WTC11 (cell line): ENCODE results near the gene LRRFIP1.
A peak's percentile ranks its signal among the peaks of the same experiment; 100 is the strongest.

Source experiments
- MXD4 ChIP-seq: fragments of 250-450 bp; sonication (Bioruptor Pico); IDR thresholded peaks from 2 replicates; pipeline ENCODE4 v1.8.0; 2021; ENCODE audit warnings: mild to moderate bottlenecking, moderate library complexity, borderline replicate concordance
- RELA ChIP-seq: sonication (generic); formaldehyde crosslinking; IDR thresholded peaks from 2 replicates; pipeline ENCODE4 v1.8.1; 2022; ENCODE audit warnings: missing genetic modification reagents, mild to moderate bottlenecking, borderline replicate concordance
- TCF7 ChIP-seq: sonication (generic); formaldehyde crosslinking; IDR thresholded peaks from 2 replicates; pipeline ENCODE4 v1.8.0; 2022; ENCODE audit warnings: mild to moderate bottlenecking, low read depth, missing genetic modification reagents, moderate library complexity
- ZNF121 ChIP-seq: sonication (generic); formaldehyde crosslinking; IDR thresholded peaks from 2 replicates; pipeline ENCODE4 v1.8.0; 2023; ENCODE audit warnings: missing genetic modification reagents
- TF ChIP-seq, protein P1 (sequence below): fragments of 200-600 bp; IDR thresholded peaks from 2 replicates; pipeline ENCODE4 v1.8.0; 2022; ENCODE audit warnings: antibody characterized with exemption
- TF ChIP-seq, protein P2 (sequence below): sonication (generic); formaldehyde crosslinking; IDR thresholded peaks from 2 replicates; pipeline ENCODE4 v1.8.1; 2023; ENCODE audit warnings: mild to moderate bottlenecking, missing genetic modification reagents, moderate library complexity
- TF ChIP-seq, protein P3 (sequence below): sonication (generic); formaldehyde crosslinking; IDR thresholded peaks from 2 replicates; pipeline ENCODE4 v1.8.0; 2023; ENCODE audit warnings: mild to moderate bottlenecking, missing genetic modification reagents

DNA sequence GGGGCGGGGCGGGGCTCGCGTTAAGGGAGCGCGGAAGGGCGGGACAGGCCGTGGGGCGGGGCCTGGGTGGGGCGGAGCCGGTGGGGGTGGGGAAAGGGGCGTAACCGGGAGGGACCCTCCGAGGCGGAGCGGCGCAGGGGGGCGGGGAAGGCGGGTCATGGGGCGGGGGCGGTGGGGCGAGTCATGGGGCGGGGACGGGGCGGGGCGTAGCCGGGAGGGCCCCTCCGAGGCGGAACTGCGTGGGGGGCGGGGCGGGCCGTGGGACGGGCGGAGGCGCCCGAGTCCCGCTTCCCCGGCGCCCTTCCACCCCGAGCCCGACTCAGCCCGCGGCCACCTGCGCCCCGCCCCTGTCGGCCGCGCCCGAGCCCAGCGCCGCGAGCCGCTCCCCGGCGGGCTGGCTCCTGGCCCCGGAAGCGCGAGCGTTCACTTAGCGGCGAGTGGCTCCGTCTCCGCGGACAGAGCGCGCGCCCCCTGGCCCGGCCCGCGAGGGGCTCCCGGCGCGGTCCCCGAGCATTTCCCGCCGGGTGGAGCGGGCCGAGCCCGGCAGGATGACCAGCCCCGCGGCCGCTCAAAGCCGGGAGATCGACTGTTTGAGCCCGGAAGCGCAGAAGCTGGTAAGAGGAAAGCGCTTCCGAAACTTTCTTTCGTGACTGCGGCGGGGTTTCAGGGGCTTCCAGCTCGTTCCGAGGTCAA lies 64.7 kb downstream of the LRRFIP1 start:
- TF ChIP-seq TCF7 (CRISPR knock-in tag): no peak
- TF ChIP-seq, protein P1, sequence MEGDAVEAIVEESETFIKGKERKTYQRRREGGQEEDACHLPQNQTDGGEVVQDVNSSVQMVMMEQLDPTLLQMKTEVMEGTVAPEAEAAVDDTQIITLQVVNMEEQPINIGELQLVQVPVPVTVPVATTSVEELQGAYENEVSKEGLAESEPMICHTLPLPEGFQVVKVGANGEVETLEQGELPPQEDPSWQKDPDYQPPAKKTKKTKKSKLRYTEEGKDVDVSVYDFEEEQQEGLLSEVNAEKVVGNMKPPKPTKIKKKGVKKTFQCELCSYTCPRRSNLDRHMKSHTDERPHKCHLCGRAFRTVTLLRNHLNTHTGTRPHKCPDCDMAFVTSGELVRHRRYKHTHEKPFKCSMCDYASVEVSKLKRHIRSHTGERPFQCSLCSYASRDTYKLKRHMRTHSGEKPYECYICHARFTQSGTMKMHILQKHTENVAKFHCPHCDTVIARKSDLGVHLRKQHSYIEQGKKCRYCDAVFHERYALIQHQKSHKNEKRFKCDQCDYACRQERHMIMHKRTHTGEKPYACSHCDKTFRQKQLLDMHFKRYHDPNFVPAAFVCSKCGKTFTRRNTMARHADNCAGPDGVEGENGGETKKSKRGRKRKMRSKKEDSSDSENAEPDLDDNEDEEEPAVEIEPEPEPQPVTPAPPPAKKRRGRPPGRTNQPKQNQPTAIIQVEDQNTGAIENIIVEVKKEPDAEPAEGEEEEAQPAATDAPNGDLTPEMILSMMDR: no peak
- TF ChIP-seq, protein P2, sequence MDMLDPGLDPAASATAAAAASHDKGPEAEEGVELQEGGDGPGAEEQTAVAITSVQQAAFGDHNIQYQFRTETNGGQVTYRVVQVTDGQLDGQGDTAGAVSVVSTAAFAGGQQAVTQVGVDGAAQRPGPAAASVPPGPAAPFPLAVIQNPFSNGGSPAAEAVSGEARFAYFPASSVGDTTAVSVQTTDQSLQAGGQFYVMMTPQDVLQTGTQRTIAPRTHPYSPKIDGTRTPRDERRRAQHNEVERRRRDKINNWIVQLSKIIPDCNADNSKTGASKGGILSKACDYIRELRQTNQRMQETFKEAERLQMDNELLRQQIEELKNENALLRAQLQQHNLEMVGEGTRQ (CRISPR knock-in tag): no peak; the same call in 1 of the 2 replicates
- no peak for TF ChIP-seq MXD4 (CRISPR knock-in tag)
- TF ChIP-seq ZNF121: no peak
- 0 out of 2 replicates have a peak, but pooled peaks have one; percentile 59 for TF ChIP-seq RELA (CRISPR knock-in tag)
- TF ChIP-seq, protein P3, sequence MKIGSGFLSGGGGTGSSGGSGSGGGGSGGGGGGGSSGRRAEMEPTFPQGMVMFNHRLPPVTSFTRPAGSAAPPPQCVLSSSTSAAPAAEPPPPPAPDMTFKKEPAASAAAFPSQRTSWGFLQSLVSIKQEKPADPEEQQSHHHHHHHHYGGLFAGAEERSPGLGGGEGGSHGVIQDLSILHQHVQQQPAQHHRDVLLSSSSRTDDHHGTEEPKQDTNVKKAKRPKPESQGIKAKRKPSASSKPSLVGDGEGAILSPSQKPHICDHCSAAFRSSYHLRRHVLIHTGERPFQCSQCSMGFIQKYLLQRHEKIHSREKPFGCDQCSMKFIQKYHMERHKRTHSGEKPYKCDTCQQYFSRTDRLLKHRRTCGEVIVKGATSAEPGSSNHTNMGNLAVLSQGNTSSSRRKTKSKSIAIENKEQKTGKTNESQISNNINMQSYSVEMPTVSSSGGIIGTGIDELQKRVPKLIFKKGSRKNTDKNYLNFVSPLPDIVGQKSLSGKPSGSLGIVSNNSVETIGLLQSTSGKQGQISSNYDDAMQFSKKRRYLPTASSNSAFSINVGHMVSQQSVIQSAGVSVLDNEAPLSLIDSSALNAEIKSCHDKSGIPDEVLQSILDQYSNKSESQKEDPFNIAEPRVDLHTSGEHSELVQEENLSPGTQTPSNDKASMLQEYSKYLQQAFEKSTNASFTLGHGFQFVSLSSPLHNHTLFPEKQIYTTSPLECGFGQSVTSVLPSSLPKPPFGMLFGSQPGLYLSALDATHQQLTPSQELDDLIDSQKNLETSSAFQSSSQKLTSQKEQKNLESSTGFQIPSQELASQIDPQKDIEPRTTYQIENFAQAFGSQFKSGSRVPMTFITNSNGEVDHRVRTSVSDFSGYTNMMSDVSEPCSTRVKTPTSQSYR: no peak
